ENCODE results near the gene UBE2J2. TPM values are rescaled to one million over a fixed set of nuclear protein-coding genes. Genes with fewer than 3 reads are reported as not detected.

The UBE2J2 gene
- total RNA-seq, 1 donor from 2014 or later = 65.1 TPM

GRCh38 chr1:1303736-1304135, 30.1 kb upstream of the UBE2J2 start:
- Mint-ChIP-seq H3K4me3 (ENCODE audit: unreplicated experiment) (no peak overlapping the region), H3K4me1 (ENCODE audit: unreplicated experiment) (peaks cover 33% of the 10 kb centered on the region), H3K27me3 (ENCODE audit: unreplicated experiment) (no peaks in the 10 kb centered on the region), H3K9me3 (ENCODE audit: unreplicated experiment) (no peaks in the 10 kb centered on the region), H3K36me3 (ENCODE audit: unreplicated experiment) (no peaks in the 10 kb centered on the region), H3K27ac (ENCODE audit: unreplicated experiment) (no peak overlapping the region)
- TF ChIP-seq, protein P1, sequence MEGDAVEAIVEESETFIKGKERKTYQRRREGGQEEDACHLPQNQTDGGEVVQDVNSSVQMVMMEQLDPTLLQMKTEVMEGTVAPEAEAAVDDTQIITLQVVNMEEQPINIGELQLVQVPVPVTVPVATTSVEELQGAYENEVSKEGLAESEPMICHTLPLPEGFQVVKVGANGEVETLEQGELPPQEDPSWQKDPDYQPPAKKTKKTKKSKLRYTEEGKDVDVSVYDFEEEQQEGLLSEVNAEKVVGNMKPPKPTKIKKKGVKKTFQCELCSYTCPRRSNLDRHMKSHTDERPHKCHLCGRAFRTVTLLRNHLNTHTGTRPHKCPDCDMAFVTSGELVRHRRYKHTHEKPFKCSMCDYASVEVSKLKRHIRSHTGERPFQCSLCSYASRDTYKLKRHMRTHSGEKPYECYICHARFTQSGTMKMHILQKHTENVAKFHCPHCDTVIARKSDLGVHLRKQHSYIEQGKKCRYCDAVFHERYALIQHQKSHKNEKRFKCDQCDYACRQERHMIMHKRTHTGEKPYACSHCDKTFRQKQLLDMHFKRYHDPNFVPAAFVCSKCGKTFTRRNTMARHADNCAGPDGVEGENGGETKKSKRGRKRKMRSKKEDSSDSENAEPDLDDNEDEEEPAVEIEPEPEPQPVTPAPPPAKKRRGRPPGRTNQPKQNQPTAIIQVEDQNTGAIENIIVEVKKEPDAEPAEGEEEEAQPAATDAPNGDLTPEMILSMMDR (IDR thresholded peaks at IDR 0.05) = no peak
- no peak for DNase-seq (ENCODE audit: extremely low spot score, unreplicated experiment)

DNA sequence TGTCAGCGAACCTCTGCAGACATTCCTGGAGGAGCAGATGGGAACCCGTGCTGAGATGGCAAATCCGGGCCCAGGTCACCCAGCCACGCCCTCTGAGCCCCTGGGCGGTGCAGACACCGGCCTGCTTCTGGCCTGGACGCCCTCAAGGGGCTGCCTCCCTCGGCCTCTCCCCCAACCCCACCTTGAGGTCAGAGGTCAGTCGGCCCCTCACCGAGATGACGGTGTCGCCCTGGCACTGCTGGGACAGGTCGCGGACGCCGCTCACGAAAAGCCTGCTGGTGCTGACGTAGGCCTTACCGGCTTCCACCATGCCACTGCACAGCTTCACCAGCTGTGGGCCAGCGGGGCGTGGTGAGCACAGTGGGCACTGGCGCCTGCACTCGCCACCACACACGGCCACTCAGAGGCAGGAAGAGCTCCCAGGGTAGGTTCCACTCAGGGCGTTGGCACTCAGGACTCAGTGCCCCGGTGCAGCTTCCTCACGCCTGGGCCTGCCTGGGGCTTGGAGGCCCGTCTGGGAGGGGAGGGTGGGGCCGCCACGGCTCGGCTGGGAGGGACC, 29.4 kb upstream of the UBE2J2 start:
- no peak overlapping the region for H3K27ac Mint-ChIP-seq (ENCODE audit: unreplicated experiment)
- TF ChIP-seq, protein P1 (IDR thresholded peaks at IDR 0.05) = no peak
- H3K4me3 Mint-ChIP-seq (ENCODE audit: unreplicated experiment) = no peak overlapping the region
- H3K9me3 Mint-ChIP-seq (ENCODE audit: unreplicated experiment) = no peaks in the 10 kb centered on the region
- no peaks in the 10 kb centered on the region for H3K27me3 Mint-ChIP-seq (ENCODE audit: unreplicated experiment)
- DNase-seq (ENCODE audit: extremely low spot score, unreplicated experiment) = no peak
- peaks cover 33% of the 10 kb centered on the region for H3K4me1 Mint-ChIP-seq (ENCODE audit: unreplicated experiment)
- H3K36me3 Mint-ChIP-seq (ENCODE audit: unreplicated experiment) = no peaks in the 10 kb centered on the region

GRCh38 chr1:1302006-1302430, 28.4 kb upstream of the UBE2J2 start:
- Mint-ChIP-seq H3K9me3 (ENCODE audit: unreplicated experiment) (no peaks in the 10 kb centered on the region), H3K4me3 (ENCODE audit: unreplicated experiment) (no peak overlapping the region), H3K27me3 (ENCODE audit: unreplicated experiment) (no peaks in the 10 kb centered on the region), H3K36me3 (ENCODE audit: unreplicated experiment) (no peaks in the 10 kb centered on the region), H3K4me1 (ENCODE audit: unreplicated experiment) (peaks cover 31% of the 10 kb centered on the region), H3K27ac (ENCODE audit: unreplicated experiment) (no peak overlapping the region)
- DNase-seq (ENCODE audit: extremely low spot score, unreplicated experiment) = no peak
- TF ChIP-seq, protein P1 (IDR thresholded peaks at IDR 0.05) = peak; percentile 50

- DNase-seq (ENCODE audit: extremely low spot score, unreplicated experiment) = no peak
- Mint-ChIP-seq H3K4me1 (ENCODE audit: unreplicated experiment) (peaks cover 16% of the 10 kb centered on the region), H3K27ac (ENCODE audit: unreplicated experiment) (no peak overlapping the region), H3K9me3 (ENCODE audit: unreplicated experiment) (no peaks in the 10 kb centered on the region), H3K36me3 (ENCODE audit: unreplicated experiment) (no peaks in the 10 kb centered on the region), H3K4me3 (ENCODE audit: unreplicated experiment) (no peak overlapping the region), H3K27me3 (ENCODE audit: unreplicated experiment) (no peaks in the 10 kb centered on the region)
- TF ChIP-seq, protein P1 (IDR thresholded peaks at IDR 0.05) = no peak
Observed at GRCh38 chr1:1300352-1300739, 26.7 kb upstream of the UBE2J2 start.

DNA sequence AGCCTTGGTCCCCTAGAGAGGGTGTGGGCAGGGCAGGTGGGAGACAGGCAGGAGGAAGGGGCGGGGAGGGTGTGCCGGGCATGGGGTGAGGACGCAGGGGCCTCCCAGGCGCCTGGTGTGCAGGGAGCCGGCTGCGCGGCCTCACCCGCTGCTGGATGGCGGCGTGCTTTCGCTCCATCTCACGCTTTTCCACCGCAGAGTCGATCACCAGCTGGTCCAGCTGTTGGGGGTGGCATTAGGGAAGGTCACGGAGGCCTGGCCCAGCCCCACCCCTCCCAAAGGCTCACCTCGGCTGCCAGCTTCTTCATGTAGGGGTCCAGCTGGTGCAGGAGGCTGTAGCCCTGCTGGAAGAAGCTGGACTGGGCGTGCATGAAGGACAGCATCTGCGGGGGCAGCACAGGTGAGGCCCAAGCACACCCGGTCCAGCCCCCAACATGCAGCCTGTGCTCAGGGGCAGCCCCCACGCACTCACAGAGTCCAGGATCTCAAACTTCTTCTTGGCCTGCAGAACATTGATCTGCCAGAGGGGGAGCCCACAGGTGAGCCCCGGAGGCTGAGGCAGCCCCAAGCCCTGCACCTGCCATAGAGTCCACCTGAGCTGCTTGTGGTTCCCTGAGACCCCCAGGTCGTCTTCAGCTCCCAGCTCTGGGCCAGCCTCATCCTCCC, 26.2 kb upstream of the UBE2J2 start:
- TF ChIP-seq, protein P1 (IDR thresholded peaks at IDR 0.05) = peak; percentile 32
- DNase-seq (ENCODE audit: extremely low spot score, unreplicated experiment) = no peak
- no peaks in the 10 kb centered on the region for H3K9me3 Mint-ChIP-seq (ENCODE audit: unreplicated experiment)
- H3K4me3 Mint-ChIP-seq (ENCODE audit: unreplicated experiment) = no peak overlapping the region
- H3K36me3 Mint-ChIP-seq (ENCODE audit: unreplicated experiment) = no peaks in the 10 kb centered on the region
- H3K27me3 Mint-ChIP-seq (ENCODE audit: unreplicated experiment) = no peaks in the 10 kb centered on the region
- peaks cover 11% of the 10 kb centered on the region for H3K4me1 Mint-ChIP-seq (ENCODE audit: unreplicated experiment)
- H3K27ac Mint-ChIP-seq (ENCODE audit: unreplicated experiment) = no peak overlapping the region

Data from osteocyte (in vitro differentiated cells).